ENCODE results near the gene CARS2.

GRCh38 chr13:110628477-110628793, 77.5 kb downstream of the CARS2 start:
- TF ChIP-seq GATA2 (IDR thresholded peaks at IDR 0.05; ENCODE audit: low read depth, low read length) (no peak), GATA3 (IDR thresholded peaks at IDR 0.05; ENCODE audit: low read depth, low read length) (no peak)
